ENCODE results near the gene OSTF1. TPM values are rescaled to one million over a fixed set of nuclear protein-coding genes. Genes with fewer than 3 reads are reported as not detected.

The OSTF1 gene
- total RNA-seq, 6 experiments from 2014 or later = 19.7 to 34.6 (median 24.7) TPM

DNA sequence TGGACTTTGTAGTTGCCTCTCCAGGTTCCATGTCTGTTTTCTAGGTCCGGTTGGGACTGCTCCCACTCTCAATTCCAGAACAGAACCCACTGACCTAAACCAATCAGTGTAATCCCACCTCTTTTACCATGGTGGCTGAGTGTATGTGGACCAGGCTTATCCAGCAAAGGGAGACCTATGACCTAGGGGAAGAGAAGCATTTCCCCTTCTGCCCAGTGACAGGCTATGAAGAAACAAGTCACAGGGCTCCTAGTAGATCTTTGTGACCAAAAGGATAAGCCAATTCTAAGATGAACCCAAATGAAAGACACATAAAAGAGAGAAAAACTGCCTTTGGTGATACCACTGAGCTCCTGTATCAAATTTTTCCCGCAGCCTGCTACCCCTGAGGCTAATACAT lies 6.7 kb upstream of the OSTF1 start:
- no peaks in the 10 kb centered on the region for H3K27me3 ChIP-seq
- no peak overlapping the region for H3K27ac ChIP-seq
- no peak for TF ChIP-seq POLR2A (IDR thresholded peaks at IDR 0.05)
- TF ChIP-seq, protein P1, sequence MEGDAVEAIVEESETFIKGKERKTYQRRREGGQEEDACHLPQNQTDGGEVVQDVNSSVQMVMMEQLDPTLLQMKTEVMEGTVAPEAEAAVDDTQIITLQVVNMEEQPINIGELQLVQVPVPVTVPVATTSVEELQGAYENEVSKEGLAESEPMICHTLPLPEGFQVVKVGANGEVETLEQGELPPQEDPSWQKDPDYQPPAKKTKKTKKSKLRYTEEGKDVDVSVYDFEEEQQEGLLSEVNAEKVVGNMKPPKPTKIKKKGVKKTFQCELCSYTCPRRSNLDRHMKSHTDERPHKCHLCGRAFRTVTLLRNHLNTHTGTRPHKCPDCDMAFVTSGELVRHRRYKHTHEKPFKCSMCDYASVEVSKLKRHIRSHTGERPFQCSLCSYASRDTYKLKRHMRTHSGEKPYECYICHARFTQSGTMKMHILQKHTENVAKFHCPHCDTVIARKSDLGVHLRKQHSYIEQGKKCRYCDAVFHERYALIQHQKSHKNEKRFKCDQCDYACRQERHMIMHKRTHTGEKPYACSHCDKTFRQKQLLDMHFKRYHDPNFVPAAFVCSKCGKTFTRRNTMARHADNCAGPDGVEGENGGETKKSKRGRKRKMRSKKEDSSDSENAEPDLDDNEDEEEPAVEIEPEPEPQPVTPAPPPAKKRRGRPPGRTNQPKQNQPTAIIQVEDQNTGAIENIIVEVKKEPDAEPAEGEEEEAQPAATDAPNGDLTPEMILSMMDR (IDR thresholded peaks at IDR 0.05) = no peak
- 36% methylated on average over 2 of the region's 2 CpGs for WGBS (ENCODE audit: insufficient coverage, low coverage, low lambda C conversion rate, missing lambda C conversion rate)
- no peak overlapping the region for H3K4me3 ChIP-seq
- H3K36me3 ChIP-seq = peaks cover 0 to 14% (median 0%) of the 10 kb centered on the region in 4 donors
- peaks cover 0 to 36% (median 15%) of the 10 kb centered on the region in 4 donors for H3K4me1 ChIP-seq
- no peak for ATAC-seq
- intact Hi-C loops (cut with DNase I) = no loop called here
- no peak for DNase-seq
- no peaks in the 10 kb centered on the region for H3K9me3 ChIP-seq

DNA sequence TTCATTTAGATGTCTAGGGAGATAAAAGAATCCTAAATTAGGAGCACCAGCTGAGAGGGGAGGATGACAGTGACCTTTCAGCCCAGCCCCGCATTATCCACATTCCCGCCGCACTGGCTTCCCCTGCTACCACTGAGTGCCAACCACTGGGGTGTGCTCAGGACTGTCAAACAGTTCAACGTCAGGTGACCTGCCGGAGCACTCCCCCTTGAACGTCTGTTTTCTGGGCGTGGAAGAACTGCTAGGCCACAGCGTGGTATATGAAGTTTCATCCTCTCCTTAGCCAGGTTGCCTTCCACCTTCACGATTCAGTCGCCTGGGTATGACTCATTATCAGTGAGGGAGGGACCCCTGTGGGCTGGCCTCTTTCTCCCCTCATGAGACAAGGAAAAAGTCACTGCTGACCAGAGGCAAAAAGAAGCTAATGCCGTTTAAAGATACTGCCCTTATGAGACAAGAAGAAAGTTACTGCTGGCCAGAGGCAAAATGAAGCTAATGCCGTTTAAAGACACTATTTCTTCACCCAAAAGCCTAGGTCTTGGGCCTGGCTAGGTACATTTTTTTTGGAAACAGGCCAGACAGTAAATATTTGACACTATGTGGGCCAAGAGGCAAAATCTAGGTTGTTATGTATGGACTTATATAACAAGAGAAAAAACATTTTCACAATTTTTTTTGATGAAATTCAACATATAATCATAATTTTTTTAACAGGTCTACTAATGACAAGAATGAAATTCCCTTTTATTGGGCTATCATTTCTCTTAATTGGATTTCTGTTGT lies 4.9 kb upstream of the OSTF1 start:
- Histone ChIP-seq H3K27ac (peak overlapping the region in 2 of 3 donors; percentile 64 to 71), H3K4me1 (peaks cover 0 to 37% (median 15%) of the 10 kb centered on the region in 4 donors), H3K9me3 (no peaks in the 10 kb centered on the region), H3K27me3 (no peaks in the 10 kb centered on the region), H3K4me3 (peak overlapping the region in 2 of 3 donors; percentile 15 to 33), H3K36me3 (peaks cover 0 to 14% (median 0%) of the 10 kb centered on the region in 4 donors)
- DNase-seq (peak; percentile 62 to 80 (median 80)), ATAC-seq (peak; percentile 43 to 65 (median 58))
- TF ChIP-seq POLR2A (IDR thresholded peaks at IDR 0.05) = no peak
- TF ChIP-seq, protein P1 (IDR thresholded peaks at IDR 0.05) = peak; percentile 1 to 42 (median 21)
- 17% methylated on average over 12 of the region's 12 CpGs for WGBS (ENCODE audit: insufficient coverage, low coverage, low lambda C conversion rate, missing lambda C conversion rate)
- intact Hi-C loops (cut with DNase I) = no loop called here

DNA sequence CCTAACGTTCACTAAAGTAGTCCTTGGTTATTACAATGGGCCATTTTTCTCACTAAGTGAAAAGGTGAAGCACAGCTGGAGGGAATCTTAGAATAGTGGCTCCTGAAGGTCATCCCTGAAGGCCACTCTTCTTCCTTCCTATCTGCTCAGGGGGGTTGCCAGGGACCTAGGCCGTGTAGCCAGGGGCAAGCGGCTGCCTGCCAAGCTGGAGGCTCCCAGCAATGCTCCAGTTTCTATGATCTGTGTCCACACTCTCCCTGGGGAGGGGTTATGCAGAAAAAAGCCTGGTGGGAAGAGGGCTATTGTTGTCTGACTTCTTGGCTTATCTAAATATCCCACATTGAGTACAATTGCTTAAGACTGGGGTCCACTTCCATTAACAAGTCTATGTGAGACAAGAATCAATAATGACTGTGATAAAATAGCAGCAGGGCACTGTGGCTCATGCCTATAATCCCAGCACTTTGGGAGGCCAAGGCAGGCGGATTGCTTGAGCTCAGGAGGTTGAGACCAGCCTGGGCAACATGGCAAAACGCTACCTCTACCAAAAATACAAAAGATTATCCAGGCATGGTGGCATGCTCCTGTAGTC lies 4.1 kb upstream of the OSTF1 start:
- ATAC-seq (no peak), DNase-seq (no peak)
- Histone ChIP-seq H3K27ac (peak overlapping the region in 2 of 3 donors; percentile 64 to 71), H3K4me1 (peaks cover 0 to 37% (median 15%) of the 10 kb centered on the region in 4 donors), H3K27me3 (no peaks in the 10 kb centered on the region), H3K9me3 (no peaks in the 10 kb centered on the region), H3K36me3 (peaks cover 0 to 14% (median 0%) of the 10 kb centered on the region in 4 donors), H3K4me3 (no peak overlapping the region)
- TF ChIP-seq, protein P1 (IDR thresholded peaks at IDR 0.05) = no peak
- intact Hi-C loops (cut with DNase I) = no loop called here
- whole genome bisulfite sequencing (ENCODE audit: insufficient coverage, low coverage, low lambda C conversion rate, missing lambda C conversion rate) = 62% methylated on average over 3 of the region's 5 CpGs

DNA sequence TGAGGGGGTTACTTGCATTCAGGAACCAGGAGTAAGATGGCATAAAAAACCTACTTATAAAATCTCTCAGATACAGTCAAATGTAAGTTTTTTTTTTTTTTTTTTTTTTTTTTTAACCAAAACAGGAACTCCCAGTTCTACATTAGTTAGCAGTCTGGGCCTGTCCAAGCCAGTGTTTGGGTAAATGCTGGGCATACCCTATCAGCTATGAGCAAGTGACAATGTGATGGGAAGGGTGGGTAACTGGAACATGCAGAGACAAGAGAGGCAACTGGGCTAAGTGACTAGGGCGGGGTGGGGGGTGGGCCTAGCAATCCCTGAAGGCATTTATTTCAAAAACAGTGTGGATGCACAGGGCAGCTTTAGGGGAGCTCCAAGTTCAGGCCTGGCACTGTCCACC lies 2.7 kb upstream of the OSTF1 start:
- ATAC-seq = no peak
- peak overlapping the region; percentile 90 to 98 (median 97) for H3K27ac ChIP-seq
- WGBS (ENCODE audit: insufficient coverage, low coverage, low lambda C conversion rate, missing lambda C conversion rate) = 100% methylated on average over 1 of the region's 1 CpG
- H3K4me3 ChIP-seq = no peak overlapping the region
- H3K9me3 ChIP-seq = no peaks in the 10 kb centered on the region
- intact Hi-C loops (cut with DNase I) = no loop called here
- H3K36me3 ChIP-seq = peaks cover 0 to 8% (median 0%) of the 10 kb centered on the region in 4 donors
- peaks cover 0 to 48% (median 15%) of the 10 kb centered on the region in 4 donors for H3K4me1 ChIP-seq
- no peak for DNase-seq
- TF ChIP-seq POLR2A (IDR thresholded peaks at IDR 0.05) = no peak
- TF ChIP-seq, protein P1 (IDR thresholded peaks at IDR 0.05) = no peak
- H3K27me3 ChIP-seq = no peaks in the 10 kb centered on the region
